ENCODE results near the gene IBTK. TPM values are rescaled to one million over a fixed set of nuclear protein-coding genes. Genes with fewer than 3 reads are reported as not detected.
"Not testable (repeated sequence)": the region's sequence is repeated elsewhere in the genome, so short reads cannot be mapped to it uniquely, and the experiment has no call there.

IBTK gene
- total RNA-seq, 1 donor from 2014 or later = 30.0 TPM

DNA sequence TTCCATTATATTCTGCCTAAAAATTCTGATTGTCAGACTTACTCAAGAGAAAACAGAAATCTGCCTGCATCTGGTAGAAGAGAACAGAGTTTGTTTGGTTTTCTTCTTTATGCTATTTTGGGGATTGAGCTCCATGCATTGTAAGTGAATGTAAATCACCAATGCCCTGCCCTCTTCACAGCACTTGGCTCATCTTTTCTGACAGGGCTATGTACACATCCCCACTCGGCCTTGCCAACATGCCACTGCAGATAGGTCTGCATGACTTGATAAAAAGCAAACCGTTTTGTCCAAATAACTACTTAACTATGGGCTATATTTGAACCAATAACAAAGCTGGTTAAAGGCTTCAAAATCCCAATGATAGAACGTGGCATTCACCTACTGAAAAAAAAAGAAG, 117.7 kb downstream of the IBTK start:
- TF ChIP-seq, protein P1, sequence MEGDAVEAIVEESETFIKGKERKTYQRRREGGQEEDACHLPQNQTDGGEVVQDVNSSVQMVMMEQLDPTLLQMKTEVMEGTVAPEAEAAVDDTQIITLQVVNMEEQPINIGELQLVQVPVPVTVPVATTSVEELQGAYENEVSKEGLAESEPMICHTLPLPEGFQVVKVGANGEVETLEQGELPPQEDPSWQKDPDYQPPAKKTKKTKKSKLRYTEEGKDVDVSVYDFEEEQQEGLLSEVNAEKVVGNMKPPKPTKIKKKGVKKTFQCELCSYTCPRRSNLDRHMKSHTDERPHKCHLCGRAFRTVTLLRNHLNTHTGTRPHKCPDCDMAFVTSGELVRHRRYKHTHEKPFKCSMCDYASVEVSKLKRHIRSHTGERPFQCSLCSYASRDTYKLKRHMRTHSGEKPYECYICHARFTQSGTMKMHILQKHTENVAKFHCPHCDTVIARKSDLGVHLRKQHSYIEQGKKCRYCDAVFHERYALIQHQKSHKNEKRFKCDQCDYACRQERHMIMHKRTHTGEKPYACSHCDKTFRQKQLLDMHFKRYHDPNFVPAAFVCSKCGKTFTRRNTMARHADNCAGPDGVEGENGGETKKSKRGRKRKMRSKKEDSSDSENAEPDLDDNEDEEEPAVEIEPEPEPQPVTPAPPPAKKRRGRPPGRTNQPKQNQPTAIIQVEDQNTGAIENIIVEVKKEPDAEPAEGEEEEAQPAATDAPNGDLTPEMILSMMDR (IDR thresholded peaks at IDR 0.05) = no peak
- peaks cover 5% of the 10 kb centered on the region for H3K36me3 Mint-ChIP-seq (ENCODE audit: low read depth)
- no peaks in the 10 kb centered on the region for H3K27me3 Mint-ChIP-seq (ENCODE audit: low read depth)
- DNase-seq (ENCODE audit: low spot score) = no peak
- peaks cover 3% of the 10 kb centered on the region for H3K9me3 Mint-ChIP-seq (ENCODE audit: low read depth)
- no peak overlapping the region for H3K27ac Mint-ChIP-seq (ENCODE audit: unreplicated experiment)
- H3K4me3 Mint-ChIP-seq (ENCODE audit: unreplicated experiment) = no peak overlapping the region
- peaks cover 4% of the 10 kb centered on the region for H3K4me1 Mint-ChIP-seq (ENCODE audit: low read depth)

GRCh38 chr6:82128973-82129372, 118.6 kb downstream of the IBTK start:
- H3K27ac Mint-ChIP-seq (ENCODE audit: unreplicated experiment); H3K27me3 Mint-ChIP-seq (ENCODE audit: low read depth); H3K9me3 Mint-ChIP-seq (ENCODE audit: low read depth); H3K36me3 Mint-ChIP-seq (ENCODE audit: low read depth); DNase-seq (ENCODE audit: low spot score); H3K4me3 Mint-ChIP-seq (ENCODE audit: unreplicated experiment); H3K4me1 Mint-ChIP-seq (ENCODE audit: low read depth): not testable (repeated sequence)

DNA sequence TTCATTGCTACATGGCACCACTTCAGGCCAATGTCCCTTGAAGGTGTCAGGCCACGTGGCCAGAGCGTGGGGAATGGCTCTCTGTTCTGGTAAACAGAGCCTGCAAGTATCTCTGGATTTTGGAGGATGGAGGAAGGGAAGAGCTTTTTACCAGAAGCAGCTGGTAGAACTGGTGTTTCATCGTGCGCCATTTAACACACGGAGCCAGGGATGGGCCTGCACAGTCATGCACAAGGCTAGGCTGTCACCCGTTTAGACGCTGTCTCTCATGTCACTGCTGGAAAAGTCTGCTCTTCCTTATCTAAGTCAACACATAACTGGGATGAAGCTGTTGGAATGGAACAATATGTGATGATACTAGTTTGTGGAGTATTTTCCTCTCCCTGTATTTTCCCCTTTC, 123.9 kb downstream of the IBTK start:
- H3K4me1 Mint-ChIP-seq (ENCODE audit: low read depth) = no peaks in the 10 kb centered on the region
- H3K27me3 Mint-ChIP-seq (ENCODE audit: low read depth) = no peaks in the 10 kb centered on the region
- no peak overlapping the region for H3K27ac Mint-ChIP-seq (ENCODE audit: unreplicated experiment)
- DNase-seq (ENCODE audit: low spot score) = no peak
- peaks cover 1% of the 10 kb centered on the region for H3K36me3 Mint-ChIP-seq (ENCODE audit: low read depth)
- H3K9me3 Mint-ChIP-seq (ENCODE audit: low read depth) = peaks cover 3% of the 10 kb centered on the region
- no peak overlapping the region for H3K4me3 Mint-ChIP-seq (ENCODE audit: unreplicated experiment)
- TF ChIP-seq, protein P1 (IDR thresholded peaks at IDR 0.05) = no peak

Other genes with a start within 250 kb of the IBTK start
- 10.6 to 11.9 TPM (median 11.2 TPM) in 3 replicates for gene TPBG, start 116.1 kb upstream of the IBTK start, total RNA-seq